Transverse colon (tissue), 4 donors: ENCODE data around the gene NRCAM. TPM values are rescaled to one million over a fixed set of nuclear protein-coding genes. Genes with fewer than 3 reads are reported as not detected.
A peak's percentile ranks its signal among the peaks of the same experiment; 100 is the strongest.

ENCODE experiments used
- DNase-seq: peaks from one replicate; pipeline ENCODE4 v3.0.0-alpha.2; 2019
- H3K27ac ChIP-seq, 4 donors: fragments of 200-600 bp; sonication (generic); 2 replicates each; pipeline ENCODE4 v1.5.1; 2016 to 2018; ENCODE audit warnings: inconsistent platforms in 4 of 4
- H3K27me3 ChIP-seq: fragments of 200-600 bp; sonication (generic); 2 replicates; pipeline ENCODE4 v1.5.1; 2017; ENCODE audit warnings: inconsistent platforms
- H3K36me3 ChIP-seq, 4 donors: fragments of 200-600 bp; sonication (generic); 2 replicates each; pipeline ENCODE4 v1.5.1; 2017 to 2019; ENCODE audit warnings: inconsistent platforms in 4 of 4
- H3K4me1 ChIP-seq, 4 donors: fragments of 200-600 bp; sonication (generic); 2 replicates each; pipeline ENCODE4 v1.5.1; 2017 to 2020; ENCODE audit warnings: inconsistent platforms in 4 of 4
- H3K4me3 ChIP-seq, 4 donors: fragments of 200-600 bp; sonication (generic); 1 replicate in 1 of 4; 2 replicates in 3 of 4; pipeline versions ENCODE4 v1.5.1 to v1.6.1; 2017 to 2019; ENCODE audit warnings: inconsistent platforms in 4 of 4
- H3K9me3 ChIP-seq, 2 donors: fragments of 200-600 bp; sonication (generic); 2 replicates each; pipeline ENCODE4 v1.5.1; 2017 to 2019; ENCODE audit warnings: inconsistent platforms in 2 of 2
- CTCF ChIP-seq, 5 experiments: fragments of 200-600 bp in 3 of 5; fragments of 450-650 bp in 2 of 5; sonication (generic) in 3 of 5; IDR thresholded peaks; 1 replicate in 2 of 5; 2 replicates in 3 of 5; pipeline ENCODE4 v1.5.1; 2016 to 2017; ENCODE audit warnings: antibody characterized with exemption in 5 of 5, inconsistent platforms in 3 of 5, mild to moderate bottlenecking in 2 of 5, moderate library complexity in 1 of 5
- EP300 ChIP-seq: sonication (generic); formaldehyde crosslinking; IDR thresholded peaks from one replicate; pipeline ENCODE4 v1.6.1; 2017; ENCODE audit warnings: antibody characterized with exemption, low read depth
- POLR2A ChIP-seq: fragments of 450-650 bp; IDR thresholded peaks from one replicate; pipeline ENCODE4 v1.6.1; 2016; ENCODE audit warnings: antibody characterized with exemption, mild to moderate bottlenecking, moderate library complexity
- POLR2AphosphoS5 ChIP-seq, 3 donors: sonication (generic); formaldehyde crosslinking; IDR thresholded peaks; one replicate each; pipeline ENCODE4 v1.6.1; 2016; ENCODE audit warnings: antibody characterized with exemption in 3 of 3
- WGBS, 2 donors: methylation state at CpG; one replicate each; pipeline ENCODE4 v1.1.5; 2018; ENCODE audit warnings: low coverage in 1 of 2; 5-methylcytosine and 5-hydroxymethylcytosine counted together
- in situ Hi-C, 4 donors: fragments of 200-750 bp; cut with MboI; loops; one replicate each; pipeline versions ENCODE4 v1.15.0 to v1.15.1; 2017; ENCODE audit warnings: low sequenced_read_pairs in 3 of 4, low pct_ligation_motif_present in 1 of 4, low pct_unique_long_range_greater_than_20kb in 1 of 4
- intact Hi-C: fragments of 100-400 bp; cut with DNase I; formaldehyde crosslinking; loops from one replicate; pipeline ENCODE4 v1.15.1; 2023; ENCODE audit warnings: low total_unique reads
- total RNA-seq, 4 donors: library from RNA; depleted of rRNA; stranded (reverse); fragments of >200 nt; gene quantifications; one replicate each; pipeline ENCODE4 v1.1.0, GENCODE V29; 2016

The NRCAM gene
- total RNA-seq, 4 donors from 2014 or later, result 0.60 to 2.5 (median 1.8) TPM

- no peaks in the 10 kb centered on the region for H3K9me3 ChIP-seq
- in situ Hi-C loops (no loop called here), intact Hi-C loops (no loop called here)
- H3K27ac ChIP-seq, result no peak overlapping the region
- no peak overlapping the region for H3K4me3 ChIP-seq
- no peaks in the 10 kb centered on the region for H3K27me3 ChIP-seq
- no peaks in the 10 kb centered on the region for H3K36me3 ChIP-seq
- 92 to 93% methylated on average over 3 of the region's 3 CpGs for WGBS, 2 donors
- DNase-seq, result no peak
- H3K4me1 ChIP-seq, result no peaks in the 10 kb centered on the region
- TF ChIP-seq POLR2A (no peak), EP300 (no peak), CTCF (IDR thresholded peaks at IDR 0.05) (no peak), POLR2AphosphoS5 (IDR thresholded peaks at IDR 0.05) (no peak)
Observed at GRCh38 chr7:108311446-108312168, 144.6 kb downstream of the NRCAM start.

DNA sequence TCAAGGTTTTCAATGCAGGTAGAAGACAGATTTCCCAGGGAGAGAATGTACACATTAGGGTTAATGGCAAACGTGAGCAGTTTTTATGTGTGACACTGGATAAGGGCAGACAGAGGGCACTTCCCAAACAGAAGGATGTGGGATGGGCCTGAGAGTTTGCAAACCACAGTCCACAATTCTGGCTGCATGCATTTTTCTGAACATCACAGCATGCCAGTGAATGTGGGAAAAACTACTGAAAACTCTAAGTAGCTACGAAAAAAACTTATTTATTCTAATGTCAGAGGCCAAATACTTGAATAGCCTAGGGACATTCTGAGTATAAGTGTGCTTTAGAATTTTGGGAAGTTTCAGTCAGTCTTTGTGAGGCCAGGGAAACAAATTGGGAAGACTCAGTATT is 145.9 kb downstream of the NRCAM start:
- H3K4me1 ChIP-seq, result no peaks in the 10 kb centered on the region
- TF ChIP-seq POLR2A (no peak), EP300 (no peak), POLR2AphosphoS5 (IDR thresholded peaks at IDR 0.05) (no peak), CTCF (IDR thresholded peaks at IDR 0.05) (no peak)
- no peak overlapping the region for H3K4me3 ChIP-seq
- no peaks in the 10 kb centered on the region for H3K36me3 ChIP-seq
- in situ Hi-C loops (no loop called here), intact Hi-C loops (no loop called here)
- no peaks in the 10 kb centered on the region for H3K27me3 ChIP-seq
- H3K27ac ChIP-seq, result no peak overlapping the region
- WGBS, 2 donors, result 31 to 47% methylated on average over 2 of the region's 2 CpGs
- no peaks in the 10 kb centered on the region for H3K9me3 ChIP-seq
- no peak for DNase-seq

GRCh38 chr7:108308903-108309302 is 147.3 kb downstream of the NRCAM start:
- Histone ChIP-seq H3K36me3 (no peaks in the 10 kb centered on the region), H3K27me3 (no peaks in the 10 kb centered on the region), H3K4me3 (no peak overlapping the region), H3K9me3 (no peaks in the 10 kb centered on the region), H3K4me1 (no peaks in the 10 kb centered on the region), H3K27ac (no peak overlapping the region)
- 54 to 60% methylated on average over 1 to 2 of the region's 2 CpGs for WGBS, 2 donors
- in situ Hi-C loops, result no loop called here
- TF ChIP-seq EP300 (no peak), POLR2AphosphoS5 (IDR thresholded peaks at IDR 0.05) (peak in 1 of 3 donors; percentile 20)
- intact Hi-C loops, result no loop called here
- no peak for DNase-seq

DNA sequence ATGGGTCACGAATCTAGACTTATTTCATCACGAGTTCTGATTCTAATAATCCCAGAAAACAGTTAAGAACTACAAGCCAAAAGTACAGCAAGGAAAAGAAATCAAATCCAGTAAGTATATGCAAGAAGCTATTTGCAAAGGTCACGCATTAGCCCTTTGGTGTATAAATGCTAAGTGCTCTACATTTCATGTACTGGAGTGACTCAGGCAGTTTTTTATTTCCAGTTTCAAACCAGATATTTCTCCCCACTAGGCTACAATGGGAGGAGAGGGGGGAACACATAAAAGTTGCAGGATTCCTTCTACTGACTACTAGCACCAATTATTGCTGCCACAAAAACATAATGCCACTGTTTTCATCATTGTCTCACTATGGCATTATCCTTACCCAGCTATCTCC is 148.0 kb downstream of the NRCAM start:
- intact Hi-C loops (no loop called here), in situ Hi-C loops (no loop called here)
- WGBS, 2 donors, result 90 to 94% methylated on average over 3 of the region's 3 CpGs
- no peak overlapping the region for H3K27ac ChIP-seq
- H3K36me3 ChIP-seq, result no peaks in the 10 kb centered on the region
- DNase-seq, result no peak
- no peaks in the 10 kb centered on the region for H3K27me3 ChIP-seq
- no peaks in the 10 kb centered on the region for H3K4me1 ChIP-seq
- TF ChIP-seq EP300 (no peak), CTCF (IDR thresholded peaks at IDR 0.05) (no peak), POLR2AphosphoS5 (IDR thresholded peaks at IDR 0.05) (no peak), POLR2A (no peak)
- no peaks in the 10 kb centered on the region for H3K9me3 ChIP-seq
- H3K4me3 ChIP-seq, result no peak overlapping the region

DNA sequence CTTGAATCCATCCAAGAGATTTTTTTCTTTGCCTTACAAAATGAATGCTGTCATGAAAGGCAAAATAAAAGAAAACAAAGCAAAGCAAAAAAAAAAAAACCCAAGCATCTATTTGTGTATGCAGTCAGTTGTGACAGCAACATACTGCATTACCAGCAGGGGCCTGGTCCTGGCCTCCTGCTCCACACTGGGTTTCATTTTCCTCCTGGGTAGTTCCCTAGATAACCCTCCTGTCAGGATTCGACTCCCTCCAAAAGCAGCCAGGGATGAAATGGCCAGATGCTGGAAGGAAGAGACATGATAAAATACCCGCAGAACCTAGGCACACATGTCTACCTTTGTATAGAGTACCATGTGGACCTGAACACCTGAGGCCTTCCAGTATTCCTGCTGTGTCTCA is 148.6 kb downstream of the NRCAM start:
- Histone ChIP-seq H3K27me3 (no peaks in the 10 kb centered on the region), H3K4me1 (no peaks in the 10 kb centered on the region), H3K4me3 (no peak overlapping the region), H3K9me3 (no peaks in the 10 kb centered on the region), H3K36me3 (no peaks in the 10 kb centered on the region), H3K27ac (no peak overlapping the region)
- intact Hi-C loops (no loop called here), in situ Hi-C loops (no loop called here)
- no peak for DNase-seq
- WGBS, 2 donors, result 79% methylated on average over 2 of the region's 2 CpGs; no CpG with 5 or more reads in 1 of the 2 donors
- TF ChIP-seq POLR2A (no peak), EP300 (no peak), CTCF (IDR thresholded peaks at IDR 0.05) (no peak), POLR2AphosphoS5 (IDR thresholded peaks at IDR 0.05) (no peak)
